Heart right ventricle (tissue), 16 donors: ENCODE data around the gene ARHGEF4. TPM values are rescaled to one million over a fixed set of nuclear protein-coding genes. Genes with fewer than 3 reads are reported as not detected.

ENCODE experiments used
- ATAC-seq, 8 donors: fragments of 200-7000 bp; cut with Tn5 transposase; one replicate each; pipeline ENCODE4 v1.9.1; 2020; ENCODE audit warnings: mild to moderate bottlenecking in 8 of 8, moderate library complexity in 8 of 8, moderate number of reproducible peaks in 1 of 8
- DNase-seq, 2 donors: peaks; one replicate each; pipeline ENCODE4 v3.0.0-alpha.2; 2020
- H3K27ac ChIP-seq, 10 donors: fragments of 200-600 bp; sonication (generic) in 2 of 10; one replicate each; pipeline versions ENCODE4 v1.5.0 to v1.8.0; 2020 to 2022; ENCODE audit warnings: mild to moderate bottlenecking in 3 of 10
- H3K27me3 ChIP-seq, 7 donors: fragments of 200-600 bp; one replicate each; pipeline ENCODE4 v1.8.0; 2021 to 2022; ENCODE audit warnings: mild to moderate bottlenecking in 2 of 7
- H3K36me3 ChIP-seq, 9 donors: fragments of 200-600 bp; sonication (generic) in 1 of 9; one replicate each; pipeline versions ENCODE4 v1.5.0 to v1.8.0; 2020 to 2022; ENCODE audit warnings: mild to moderate bottlenecking in 2 of 9
- H3K4me1 ChIP-seq, 9 donors: fragments of 200-600 bp; sonication (generic) in 1 of 9; one replicate each; pipeline versions ENCODE4 v1.5.0 to v1.8.0; 2020 to 2022; ENCODE audit warnings: mild to moderate bottlenecking in 4 of 9
- H3K4me3 ChIP-seq, 10 donors: fragments of 200-600 bp; sonication (generic) in 2 of 10; one replicate each; pipeline versions ENCODE4 v1.5.0 to v1.8.0; 2020 to 2022; ENCODE audit warnings: mild to moderate bottlenecking in 7 of 10, moderate library complexity in 2 of 10
- H3K9me3 ChIP-seq, 11 donors: fragments of 200-600 bp in 10 of 11; sonication (generic) in 2 of 11; one replicate each; pipeline versions ENCODE4 v1.5.0 to v1.8.0; 2013 to 2022; ENCODE audit warnings: mild to moderate bottlenecking in 2 of 11, control low read depth in 1 of 11, moderate library complexity in 1 of 11
- CTCF ChIP-seq, 9 donors: fragments of 200-600 bp; sonication (generic) in 2 of 9; IDR thresholded peaks; one replicate each; pipeline versions ENCODE4 v1.5.0 to v1.8.0; 2021 to 2022; ENCODE audit warnings: antibody characterized with exemption in 9 of 9, mild to moderate bottlenecking in 5 of 9, moderate library complexity in 1 of 9
- WGBS, 2 donors: extraction: QIAGEN DNeasy Blood & Tissue Kit; methylation state at CpG; one replicate each; pipeline ENCODE4 v1.1.7; 2013; ENCODE audit warnings: inconsistent platforms in 1 of 2; 5-methylcytosine and 5-hydroxymethylcytosine counted together
- intact Hi-C, 10 donors: fragments of 100-400 bp; cut with DNase I; formaldehyde crosslinking; loops; one replicate each; pipeline versions ENCODE4 v1.11.1 to v1.14.2; 2022
- polyA plus RNA-seq, 2 donors: library from polyadenylated mRNA; stranded (reverse); fragments of 200-250 nt; gene quantifications; one replicate each; pipeline ENCODE4 v1.2.3, GENCODE V29; 2013
- total RNA-seq, 10 donors: library from RNA; stranded (reverse); fragmentation: NEBNext Ultra II Directional in 3 of 10; extraction: Animal tissue kit (Norgen Biotek cat#: 25700) in 3 of 10; gene quantifications; one replicate each; pipeline versions ENCODE4 v1.2.1 to v1.2.4, GENCODE V29; 2021 to 2023
- donor health status: Arrhythmogenic right ventricular cardiomyopathy.
- donor health status: ischemic (EF 13 %, LVEDD 7.1; RV severe dilation, severe dysfunction).
- donor health status: healthy with polysubstance abuse.
- donor health status: DM: no; HTN: yes; CAD: no.
- donor health status: DM: no; HTN: no; CAD: no.
- donor health status: ischemic (EF 25% LVEDD 6.9; RV normal size, moderate dysfunction).
- donor health status: ischemic (EF 25% LVEDD 5.7; RV mildly dilated, moderate dysfunction).
- donor health status: healthy.
- donor health status: DM: yes; HTN: yes; CAD: no.
- donor health status: Ischemic cardiomyopathy.
- donor health status: ischemic (EF 35%, LVEDD 5.7; RV mildly dilated, moderate dysfunction).
- donor health status: nonischemic (EF 11% LVEDD 7.7; RV severe dilation, severe dysfunction).
- donor health status: DM: yes; HTN: yes; CAD: no.
- donor health status: PGD.
- donor health status: ischemic (EF 29% LVEDD 5.4; RV normal size, mild dysfunction).
- donor health status: nonischemic (EF 23%, LVEDD 6.1; RV moderate dilation, normal function).

Gene ARHGEF4
- total and polyA plus RNA-seq, 12 donors, result 0.67 to 6.5 (median 3.4) TPM

DNA sequence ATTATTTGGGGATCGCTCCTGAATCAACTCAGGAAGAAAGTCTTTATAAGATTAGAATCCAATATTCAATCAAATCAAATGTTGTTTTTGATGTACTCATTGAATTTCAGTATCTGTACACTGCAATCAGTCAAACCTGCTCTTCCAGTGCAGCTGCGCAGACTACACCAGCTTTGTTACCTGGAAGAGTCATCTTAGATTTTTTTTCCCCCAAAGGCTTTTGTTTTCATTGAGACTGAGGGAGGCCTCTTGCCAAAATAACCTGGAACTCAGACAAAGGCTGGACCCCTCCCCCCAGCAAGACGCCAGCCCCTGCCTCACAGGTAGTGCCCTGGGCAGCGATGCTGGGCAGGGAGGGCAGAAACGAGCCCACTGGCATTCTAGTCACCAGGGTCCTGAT is 74.8 kb downstream of the ARHGEF4 start:
- intact Hi-C loops, result no loop called here
- Histone ChIP-seq H3K4me3 (no peak overlapping the region), H3K27ac (no peak overlapping the region), H3K36me3 (no peaks in the 10 kb centered on the region), H3K4me1 (no peaks in the 10 kb centered on the region), H3K27me3 (peaks cover 0 to 49% (median 27%) of the 10 kb centered on the region in 7 donors), H3K9me3 (peaks cover 0 to 3% (median 0%) of the 10 kb centered on the region in 11 donors)
- WGBS, 2 donors, result 76 to 80% methylated on average over 5 of the region's 5 CpGs
- DNase-seq (no peak), ATAC-seq (no peak)
- TF ChIP-seq CTCF (IDR thresholded peaks at IDR 0.05), result no peak

DNA sequence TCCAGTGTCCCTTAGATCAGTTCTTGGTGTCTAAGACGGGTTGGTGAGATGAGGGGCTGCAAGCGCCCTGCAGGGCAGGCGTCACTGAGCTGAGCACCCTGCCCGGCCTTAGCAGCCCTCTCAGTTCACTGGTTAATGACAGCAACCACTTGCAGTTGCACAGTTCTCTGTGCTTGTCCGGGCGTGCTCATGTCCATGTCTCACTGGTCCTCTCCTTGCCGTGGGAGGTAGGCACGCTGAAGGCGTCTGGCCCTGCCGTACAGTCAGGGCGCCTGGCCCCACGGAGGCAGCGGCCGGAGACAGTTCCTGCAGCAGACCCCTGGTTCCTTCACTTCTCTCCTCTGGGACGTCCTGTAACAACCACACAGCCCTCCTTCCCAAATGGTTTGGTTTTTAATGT is 75.3 kb downstream of the ARHGEF4 start:
- Histone ChIP-seq H3K9me3 (no peaks in the 10 kb centered on the region), H3K36me3 (no peaks in the 10 kb centered on the region), H3K27me3 (peaks cover 0 to 49% (median 33%) of the 10 kb centered on the region in 7 donors), H3K4me1 (no peaks in the 10 kb centered on the region), H3K4me3 (no peak overlapping the region), H3K27ac (no peak overlapping the region)
- ATAC-seq (no peak), DNase-seq (no peak)
- intact Hi-C loops, result no loop called here
- no peak for TF ChIP-seq CTCF (IDR thresholded peaks at IDR 0.05)
- WGBS, 2 donors, result 72 to 76% methylated on average over 15 of the region's 15 CpGs

DNA sequence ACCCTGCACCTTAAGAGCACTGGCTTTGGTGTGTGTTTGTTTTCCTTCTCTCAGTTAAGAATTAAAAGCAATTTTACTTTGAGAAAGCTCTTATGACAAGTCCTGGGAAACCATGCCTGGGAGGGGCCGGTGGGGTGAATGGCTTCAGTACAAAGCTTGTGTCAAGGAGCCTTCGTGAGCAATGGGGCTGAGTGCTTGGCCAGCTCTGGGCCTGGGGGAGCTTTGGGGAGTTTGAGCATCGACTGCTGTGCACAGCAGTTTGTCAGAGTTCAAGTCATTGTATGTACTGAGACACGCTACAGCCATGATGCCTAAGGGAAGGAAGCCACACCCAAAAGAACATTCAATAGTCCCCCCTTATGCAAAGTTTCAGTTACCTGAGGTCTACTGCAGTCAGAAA is 75.8 kb downstream of the ARHGEF4 start:
- peaks cover 0 to 53% (median 37%) of the 10 kb centered on the region in 7 donors for H3K27me3 ChIP-seq
- 50 to 65% methylated on average over 4 of the region's 4 CpGs for WGBS, 2 donors
- intact Hi-C loops, result no loop called here
- H3K9me3 ChIP-seq, result no peaks in the 10 kb centered on the region
- no peak for TF ChIP-seq CTCF (IDR thresholded peaks at IDR 0.05)
- DNase-seq (no peak), ATAC-seq (no peak)
- no peaks in the 10 kb centered on the region for H3K36me3 ChIP-seq
- H3K27ac ChIP-seq, result no peak overlapping the region
- no peaks in the 10 kb centered on the region for H3K4me1 ChIP-seq
- no peak overlapping the region for H3K4me3 ChIP-seq

- Histone ChIP-seq H3K36me3 (no peaks in the 10 kb centered on the region), H3K9me3 (no peaks in the 10 kb centered on the region), H3K27ac (no peak overlapping the region), H3K4me1 (no peaks in the 10 kb centered on the region), H3K27me3 (peaks cover 0 to 56% (median 44%) of the 10 kb centered on the region in 7 donors), H3K4me3 (no peak overlapping the region)
- WGBS, 2 donors, result 79 to 91% methylated on average over 6 of the region's 6 CpGs
- no peak for TF ChIP-seq CTCF (IDR thresholded peaks at IDR 0.05)
- intact Hi-C loops, result no loop called here
- ATAC-seq (no peak), DNase-seq (no peak)
Observed at GRCh38 chr2:130913891-130914290, 77.2 kb downstream of the ARHGEF4 start.
